ENCODE measurements around the gene MBOAT7. TPM values are rescaled to one million over a fixed set of nuclear protein-coding genes. Genes with fewer than 3 reads are reported as not detected.

Gene MBOAT7
- total RNA-seq, 4 donors from 2014 or later, result 21.0 to 72.4 (median 32.7) TPM

GRCh38 chr19:54154603-54155345, 34.6 kb downstream of the MBOAT7 start:
- no peak for DNase-seq (ENCODE audit: low spot score)
- TF ChIP-seq CTCF (IDR thresholded peaks at IDR 0.05), result no peak
- no peak for ATAC-seq (ENCODE audit: low FRiP score)

- no peak for TF ChIP-seq CTCF (IDR thresholded peaks at IDR 0.05)
- no peak for DNase-seq (ENCODE audit: low spot score)
- no peak for ATAC-seq (ENCODE audit: low FRiP score)
Measured at GRCh38 chr19:54153731-54154326, 35.6 kb downstream of the MBOAT7 start.

- ATAC-seq (ENCODE audit: low FRiP score) (peak; percentile 40), DNase-seq (ENCODE audit: low spot score) (no peak)
- TF ChIP-seq CTCF (IDR thresholded peaks at IDR 0.05), result no peak
Measured at GRCh38 chr19:54152878-54153524, 36.4 kb downstream of the MBOAT7 start.

- no peak for DNase-seq (ENCODE audit: low spot score)
- TF ChIP-seq CTCF (IDR thresholded peaks at IDR 0.05), result no peak
- no peak for ATAC-seq (ENCODE audit: low FRiP score)
Measured at GRCh38 chr19:54152267-54152666, 37.1 kb downstream of the MBOAT7 start.

- no peak for TF ChIP-seq CTCF (IDR thresholded peaks at IDR 0.05)
- DNase-seq (ENCODE audit: low spot score), result no peak
Measured at GRCh38 chr19:54151362-54152035, 37.9 kb downstream of the MBOAT7 start.

GRCh38 chr19:54149021-54149812, 40.2 kb downstream of the MBOAT7 start:
- TF ChIP-seq CTCF (IDR thresholded peaks at IDR 0.05), result no peak
- ATAC-seq (ENCODE audit: low FRiP score) (no peak), DNase-seq (ENCODE audit: low spot score) (no peak)

More at GRCh38 chr19:54151362-54152035, 37.9 kb downstream of the MBOAT7 start:
- ATAC-seq (ENCODE audit: low FRiP score), result no peak
